PC-9 (cell line): ENCODE results near the gene SLC35E2B. TPM values are rescaled to one million over a fixed set of nuclear protein-coding genes. Genes with fewer than 3 reads are reported as not detected.

Source experiments
- BruUV-seq: library from RNA; stranded (reverse); fragments of 400-500 nt; replicated peaks from 2 replicates; lab custom pipeline; 2021; lab: Mats Ljungman, UMichigan
- CTCF ChIA-PET: fragments of 300-600 bp; sonication (Branson Sonifier 250); formaldehyde crosslinking; loops from one replicate; lab custom pipeline; 2022; ENCODE audit warnings: antibody characterized with exemption; lab: Charles Lee
- POLR2A ChIA-PET: fragments of 300-600 bp; sonication (Branson Sonifier 250); formaldehyde crosslinking; loops from one replicate; lab custom pipeline; 2022; ENCODE audit warnings: antibody characterized with exemption; ENCODE audit not compliant: unreplicated experiment; lab: Charles Lee
- DNase-seq, 2 experiments: peaks; one replicate each; pipeline versions ENCODE4 v3.0.0 to v3.0.0-alpha.2; 2015 to 2022; ENCODE audit warnings: mixed read lengths in 1 of 2
- H2AFZ ChIP-seq: fragments of 200-600 bp; sonication (generic); 2 replicates; pipeline ENCODE4 v1.8.1; 2017; ENCODE audit warnings: antibody characterized with exemption
- H3F3A ChIP-seq: fragments of 200-600 bp; sonication (generic); 2 replicates; pipeline ENCODE4 v1.8.1; 2017; ENCODE audit warnings: antibody characterized with exemption, mild to moderate bottlenecking, low read depth; ENCODE audit not compliant: insufficient read depth
- H3K27ac ChIP-seq: fragments of 200-600 bp; sonication (generic); 2 replicates; pipeline ENCODE4 v1.6.1; 2016; ENCODE audit warnings: mixed run types
- H3K27me3 ChIP-seq: fragments of 200-600 bp; sonication (generic); 2 replicates; pipeline ENCODE4 v1.6.1; 2016; ENCODE audit warnings: low read depth, mixed run types; ENCODE audit not compliant: insufficient read depth
- H3K36me3 ChIP-seq: fragments of 200-600 bp; sonication (generic); 2 replicates; pipeline ENCODE4 v1.6.1; 2016; ENCODE audit warnings: low read depth, mixed run types
- H3K4me1 ChIP-seq: fragments of 200-600 bp; sonication (generic); replicated peaks from 2 replicates; pipeline ENCODE4 v1.6.1; 2016; ENCODE audit warnings: mixed run types; ENCODE audit not compliant: insufficient read depth
- H3K4me2 ChIP-seq: fragments of 200-600 bp; sonication (generic); 2 replicates; pipeline ENCODE4 v1.6.1; 2017; ENCODE audit warnings: mixed run types
- H3K4me3 ChIP-seq: fragments of 200-600 bp; sonication (generic); 2 replicates; pipeline ENCODE4 v1.6.1; 2016; ENCODE audit warnings: mixed run types
- H3K79me2 ChIP-seq: fragments of 200-600 bp; sonication (generic); 2 replicates; pipeline ENCODE4 v1.6.1; 2017; ENCODE audit warnings: low read depth, mixed run types
- H3K9me2 ChIP-seq: fragments of 200-600 bp; sonication (generic); 2 replicates; pipeline ENCODE4 v1.8.1; 2017; ENCODE audit warnings: mild to moderate bottlenecking; ENCODE audit not compliant: insufficient read depth
- H3K9me3 ChIP-seq: fragments of 200-600 bp; sonication (generic); 2 replicates; pipeline ENCODE4 v1.8.1; 2016; ENCODE audit warnings: low read depth; ENCODE audit not compliant: insufficient read depth
- H4K20me1 ChIP-seq: fragments of 200-600 bp; sonication (generic); 2 replicates; pipeline ENCODE4 v1.8.1; 2017; ENCODE audit not compliant: insufficient read depth
- CTCF ChIP-seq: fragments of 200-600 bp; sonication (generic); conservative IDR thresholded peaks from 2 replicates; pipeline ENCODE4 v1.6.1; 2017; ENCODE audit warnings: mixed run types, antibody characterized with exemption, mild to moderate bottlenecking, moderate library complexity
- EZH2 ChIP-seq: fragments of 200-600 bp; sonication (generic); IDR thresholded peaks from 2 replicates; pipeline ENCODE4 v1.8.0; 2017; ENCODE audit warnings: antibody characterized with exemption, low read depth
- intact Hi-C: fragments of 100-400 bp; cut with micrococcal nuclease; formaldehyde crosslinking; loops from one replicate; pipeline ENCODE4 v1.10.0; 2022; ENCODE audit not compliant: unreplicated experiment
- total RNA-seq: library from RNA; stranded (reverse); gene quantifications from 2 replicates; pipeline ENCODE4 v1.2.3, GENCODE V29; 2021

SLC35E2B gene
- total RNA-seq, 1 experiment from 2014 or later = 55.4 TPM

GRCh38 chr1:1618396-1619068 is 74.1 kb downstream of the SLC35E2B start:
- Histone ChIP-seq H2AFZ (no peak overlapping the region), H3K27me3 (no peaks in the 10 kb centered on the region), H3K4me1 (peaks cover 19% of the 10 kb centered on the region), H3K36me3 (no peaks in the 10 kb centered on the region), H3K27ac (no peak overlapping the region), H3K79me2 (peaks cover 25% of the 10 kb centered on the region), H3K9me3 (no peaks in the 10 kb centered on the region), H3F3A (peaks cover 16% of the 10 kb centered on the region; the same call in 1 of the 2 replicates), H3K9me2 (no peaks in the 10 kb centered on the region), H3K4me3 (no peak overlapping the region), H4K20me1 (peaks cover 8% of the 10 kb centered on the region), H3K4me2 (no peak overlapping the region)
- TF ChIP-seq EZH2 = no peak
- no peak for TF ChIP-seq CTCF
- BruUV-seq = no TSS peak
- ChIA-PET POLR2A (no interaction called here), CTCF (interaction anchor here (0.5 kb wide), 1 partner anchor 294 kb away, joined by 3 read pairs; the partner anchor contains the start of gene INTS11)
- DNase-seq = no peak
- intact Hi-C loops = no loop called here

- intact Hi-C loops = no loop called here
- Histone ChIP-seq H3K36me3 (no peaks in the 10 kb centered on the region), H3K27me3 (no peaks in the 10 kb centered on the region), H4K20me1 (peaks cover 8% of the 10 kb centered on the region), H3K79me2 (peaks cover 29% of the 10 kb centered on the region), H3K4me2 (no peak overlapping the region), H3K27ac (no peak overlapping the region), H3K9me3 (no peaks in the 10 kb centered on the region), H3K9me2 (no peaks in the 10 kb centered on the region), H3F3A (peaks cover 16% of the 10 kb centered on the region; the same call in 1 of the 2 replicates), H2AFZ (no peak overlapping the region), H3K4me1 (peaks cover 21% of the 10 kb centered on the region), H3K4me3 (no peak overlapping the region)
- ChIA-PET CTCF (no interaction called here), POLR2A (no interaction called here)
- DNase-seq = no peak
- TF ChIP-seq CTCF (no peak), EZH2 (no peak)
- BruUV-seq = no TSS peak
These were observed 74.7 kb downstream of the SLC35E2B start for GRCh38 chr1:1617925-1618324.

- intact Hi-C loops = no loop called here
- Histone ChIP-seq H3K27me3 (no peaks in the 10 kb centered on the region), H3F3A (peaks cover 16% of the 10 kb centered on the region; the same call in 1 of the 2 replicates), H3K4me3 (no peak overlapping the region), H3K36me3 (no peaks in the 10 kb centered on the region), H3K27ac (no peak overlapping the region), H3K4me2 (peak overlapping the region; percentile 96), H4K20me1 (peaks cover 8% of the 10 kb centered on the region), H3K4me1 (peaks cover 21% of the 10 kb centered on the region), H3K9me2 (no peaks in the 10 kb centered on the region), H3K79me2 (peaks cover 29% of the 10 kb centered on the region), H3K9me3 (no peaks in the 10 kb centered on the region), H2AFZ (no peak overlapping the region)
- DNase-seq = no peak
- ChIA-PET CTCF (no interaction called here), POLR2A (no interaction called here)
- BruUV-seq = TSS peak; percentile 66
- TF ChIP-seq CTCF (no peak), EZH2 (no peak)
These were observed 75.1 kb downstream of the SLC35E2B start for GRCh38 chr1:1617516-1617915.
